IPS-NIHi11 (cell line): Measurements from ENCODE around the gene APOE.
A peak's percentile ranks its signal among the peaks of the same experiment; 100 is the strongest.

Source experiments
- DNase-seq: peaks from one replicate; pipeline ENCODE4 v3.0.0; 2012; ENCODE audit warnings: mixed read lengths, low spot score

Gene APOE

DNA sequence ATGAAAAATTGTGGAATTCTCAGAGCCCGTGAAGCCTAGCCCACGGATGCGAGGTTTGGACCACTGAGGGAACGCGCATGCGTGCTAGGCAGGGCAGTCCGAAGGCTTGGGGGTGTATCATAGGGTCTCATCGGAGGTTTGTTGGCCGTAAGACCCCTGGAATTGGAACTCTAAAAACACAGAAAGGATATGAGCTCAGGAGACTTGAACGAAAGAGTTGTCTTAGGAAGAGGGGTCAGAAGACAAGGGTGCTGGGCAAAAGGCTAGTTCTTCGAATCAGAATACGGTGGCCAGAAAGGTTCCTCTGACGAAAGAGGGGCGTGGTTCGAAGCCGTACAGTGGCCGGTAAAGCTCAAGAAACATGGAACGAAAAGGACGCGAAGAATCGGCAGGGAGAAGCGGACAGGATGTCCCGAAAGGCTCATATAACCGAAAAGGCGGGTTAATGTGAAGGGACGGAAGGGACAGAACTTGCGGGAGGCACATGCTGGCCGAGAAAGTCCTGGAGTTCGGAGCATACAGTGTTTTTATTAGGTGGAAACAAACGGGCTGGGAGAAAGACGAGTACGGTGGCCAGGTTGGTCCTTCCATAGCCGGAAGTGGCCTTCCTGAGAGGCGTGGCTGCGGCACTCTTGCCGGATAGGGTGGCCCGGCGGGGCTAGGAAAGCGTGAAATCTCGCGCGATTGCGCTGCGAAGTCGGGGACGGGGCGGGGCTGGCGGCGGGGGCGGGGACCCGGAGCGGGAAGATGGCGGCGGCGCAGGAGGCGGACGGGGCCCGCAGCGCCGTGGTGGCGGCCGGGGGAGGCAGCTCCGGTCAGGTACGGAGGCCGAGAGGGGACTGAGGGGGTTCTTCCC, 49.3 kb downstream of the APOE start, which contains the start of gene CLPTM1:
Gene CLPTM1 (plus strand): TSS at position 732 of the 856 bp plus-strand sequence. CDS start 16 bp downstream, at position 748.
- DNase-seq, result peak; percentile 99

DNA sequence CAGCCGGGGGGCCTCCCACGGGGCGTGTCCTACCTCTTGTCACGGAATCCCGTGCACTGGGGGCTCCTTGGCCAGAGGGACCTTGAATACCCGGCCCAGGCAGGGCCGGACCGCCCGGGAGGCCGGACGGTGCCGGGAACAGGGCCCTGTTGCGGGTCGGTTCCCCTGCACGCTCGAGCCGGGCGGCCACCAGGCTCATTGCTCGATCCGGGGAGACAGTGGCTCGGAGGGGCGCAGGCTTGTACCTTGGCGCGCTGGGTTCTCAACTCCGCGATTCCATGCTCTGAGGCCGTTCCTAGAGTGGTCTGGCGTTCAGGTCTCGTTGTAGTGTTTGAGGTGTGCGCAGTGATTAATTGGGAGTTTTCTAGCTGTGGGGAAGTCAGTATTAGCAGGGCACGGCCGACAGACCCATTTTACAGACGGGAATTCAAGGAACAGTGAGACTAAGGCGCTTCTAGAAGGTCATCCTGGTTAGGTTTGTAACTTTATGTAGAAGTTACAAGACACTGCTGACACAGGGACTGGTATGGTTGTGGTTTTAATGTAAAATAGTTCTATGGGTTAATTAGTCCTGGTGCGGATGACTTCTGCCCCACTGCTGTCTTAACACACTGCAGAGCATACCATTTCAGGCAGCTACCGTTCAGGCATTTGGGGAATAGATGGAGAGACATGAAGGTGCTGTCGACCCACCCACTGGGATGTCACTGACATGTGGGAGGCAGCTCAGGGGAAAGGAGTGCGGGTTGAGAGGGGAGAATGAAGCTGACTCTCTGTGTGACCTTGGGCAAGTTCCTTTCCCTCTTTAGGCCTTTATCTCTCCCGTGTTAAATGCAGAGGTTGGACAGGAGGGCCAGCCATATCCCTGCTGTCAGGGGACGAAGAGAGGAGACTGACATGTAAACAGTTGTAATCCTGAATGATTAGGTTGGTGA, 50.2 kb downstream of the APOE start:
- no peak for DNase-seq

DNA sequence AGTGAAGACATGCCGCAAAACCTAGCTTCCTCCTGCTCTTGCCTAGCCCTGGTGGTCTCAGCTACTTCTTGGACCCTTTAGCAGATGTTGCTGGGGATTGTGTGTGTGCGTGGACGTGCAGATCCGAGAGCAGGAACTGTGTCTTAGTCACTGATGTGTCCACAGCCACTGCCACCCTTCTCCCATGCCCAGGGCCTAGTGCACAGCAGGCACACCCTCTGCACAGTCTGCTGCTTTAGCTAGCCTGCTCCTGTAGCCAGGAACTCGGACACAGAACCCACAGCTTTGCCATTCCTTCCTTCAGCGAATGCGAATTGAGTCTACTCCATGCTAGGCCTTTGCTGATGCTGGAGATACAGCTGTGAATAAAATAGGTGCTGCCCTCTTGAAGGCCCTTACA, 51.9 kb downstream of the APOE start:
- no peak for DNase-seq

DNA sequence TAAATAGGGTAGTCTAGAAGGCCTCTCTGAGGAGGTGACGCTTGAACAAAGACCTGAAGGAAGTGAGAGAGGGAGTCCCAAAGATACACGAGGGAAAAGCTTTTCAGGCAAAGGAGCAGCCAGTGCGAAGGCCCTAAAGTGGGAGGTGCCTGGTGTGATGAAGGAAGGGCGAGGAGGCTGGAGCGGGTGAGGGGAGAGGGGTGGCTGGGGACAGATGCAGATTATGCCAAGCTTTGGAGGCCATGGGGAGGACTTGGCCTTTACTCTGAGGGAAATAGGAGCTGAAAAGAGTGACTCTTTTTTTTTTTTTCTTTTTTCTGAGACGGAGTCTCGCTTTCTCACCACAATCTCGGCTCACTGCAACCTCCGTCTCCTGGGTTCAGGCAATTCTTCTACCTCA, 52.5 kb downstream of the APOE start:
- no peak for DNase-seq
